Caco-2 (cell line): ENCODE measurements around the gene PRRC2A. TPM values are rescaled to one million over a fixed set of nuclear protein-coding genes. Genes with fewer than 3 reads are reported as not detected.

ENCODE experiments used
- BruUV-seq: library from RNA; stranded (reverse); fragments of 400-500 nt; replicated peaks from 2 replicates; lab custom pipeline; 2021; lab: Mats Ljungman, UMichigan
- CTCF ChIA-PET: fragments of 300-600 bp; sonication (Branson Sonifier 250); formaldehyde crosslinking; loops from one replicate; lab custom pipeline; 2022; ENCODE audit warnings: antibody characterized with exemption; lab: Charles Lee
- POLR2A ChIA-PET: fragments of 300-600 bp; sonication (Branson Sonifier 250); formaldehyde crosslinking; loops from one replicate; lab custom pipeline; 2022; ENCODE audit warnings: antibody characterized with exemption; lab: Charles Lee
- DNase-seq, 2 experiments: peaks; one replicate each; pipeline versions ENCODE4 v3.0.0 to v3.0.0-alpha.2; 2020 to 2022
- H3K27me3 ChIP-seq: replicated peaks from 2 replicates; pipeline ENCODE4 v1.6.0; 2011; ENCODE audit warnings: low read length; ENCODE audit not compliant: control insufficient read depth, insufficient read depth
- H3K36me3 ChIP-seq: 2 replicates; pipeline ENCODE4 v1.5.1; 2011; ENCODE audit warnings: low read length; ENCODE audit not compliant: control insufficient read depth, insufficient read depth
- H3K4me1 ChIP-seq: fragments of 250-450 bp; sonication (Bioruptor Pico); 2 replicates; pipeline ENCODE4 v1.5.1; 2020; ENCODE audit warnings: mild to moderate bottlenecking
- H3K4me3 ChIP-seq: 2 replicates; pipeline ENCODE4 v1.5.1; 2011; ENCODE audit warnings: low read depth, mild to moderate bottlenecking, control low read depth, low read length
- H3K9me3 ChIP-seq: fragments of 250-450 bp; sonication (Bioruptor Pico); 2 replicates; pipeline ENCODE4 v1.5.1; 2020; ENCODE audit warnings: mild to moderate bottlenecking, moderate library complexity
- H3K27ac Mint-ChIP-seq: one replicate; pipeline ENCODE4 v1.8.0; 2022; ENCODE audit warnings: mixed read lengths; ENCODE audit not compliant: unreplicated experiment
- H3K27me3 Mint-ChIP-seq: one replicate; pipeline ENCODE4 v1.8.0; 2022; ENCODE audit warnings: mixed read lengths; ENCODE audit not compliant: insufficient read depth, unreplicated experiment
- H3K36me3 Mint-ChIP-seq: one replicate; pipeline ENCODE4 v1.8.0; 2022; ENCODE audit warnings: mild to moderate bottlenecking, mixed read lengths; ENCODE audit not compliant: insufficient read depth, unreplicated experiment
- H3K4me1 Mint-ChIP-seq: one replicate; pipeline ENCODE4 v1.8.0; 2022; ENCODE audit warnings: low read depth, mixed read lengths; ENCODE audit not compliant: unreplicated experiment
- H3K4me3 Mint-ChIP-seq: one replicate; pipeline ENCODE4 v1.8.0; 2022; ENCODE audit warnings: mild to moderate bottlenecking, moderate library complexity, mixed read lengths; ENCODE audit not compliant: unreplicated experiment
- H3K9me3 Mint-ChIP-seq: one replicate; pipeline ENCODE4 v1.8.0; 2022; ENCODE audit warnings: mixed read lengths; ENCODE audit not compliant: unreplicated experiment
- intact Hi-C: fragments of 100-400 bp; cut with micrococcal nuclease; formaldehyde crosslinking; loops from one replicate; pipeline ENCODE4 v1.10.0; 2022; ENCODE audit not compliant: unreplicated experiment
- microRNA-seq: library from miRNA; unstranded; fragments of <30 nt; microRNA quantifications from one replicate; pipeline ENCODE4 v1.2.0, GENCODE V29; 2022
- total RNA-seq: library from RNA; stranded (reverse); gene quantifications from 2 replicates; pipeline ENCODE4 v1.2.3, GENCODE V29; 2022
- TF ChIP-seq, protein P1 (sequence below), 2 experiments: fragments of 200-600 bp in 1 of 2; IDR thresholded peaks; 1 replicate in 1 of 2; 2 replicates in 1 of 2; pipeline versions ENCODE4 v1.5.1 to v1.8.0; 2011 to 2022; ENCODE audit warnings: antibody characterized with exemption in 1 of 2, control low read depth in 1 of 2, inconsistent platforms in 1 of 2, low read depth in 1 of 2, low read length in 1 of 2, mild to moderate bottlenecking in 1 of 2, moderate library complexity in 1 of 2; ENCODE audit not compliant: insufficient read depth in 1 of 2, severe bottlenecking in 1 of 2, unreplicated experiment in 1 of 2

PRRC2A gene
- total RNA-seq, 1 experiment from 2014 or later, result 222 TPM

DNA sequence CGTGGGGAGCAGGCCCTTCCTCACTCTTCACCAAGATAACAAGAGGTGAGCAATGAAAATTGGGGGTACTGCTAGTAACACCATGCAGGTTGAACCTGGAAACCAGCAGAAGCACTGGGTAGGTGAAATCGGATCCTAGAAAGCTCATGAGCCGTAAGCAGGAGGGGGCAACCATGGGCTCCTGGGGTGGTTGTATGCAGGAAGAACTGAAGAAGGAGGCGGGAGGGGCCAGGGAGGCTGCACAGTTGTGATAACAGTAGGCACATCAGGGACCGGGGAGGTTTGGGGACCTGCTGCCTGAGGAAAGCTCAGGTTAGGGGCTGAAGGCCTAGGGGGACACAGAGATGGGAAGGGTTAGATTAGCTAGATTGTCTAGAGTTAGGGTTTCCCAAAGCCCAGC lies 66.0 kb downstream of the PRRC2A start:
- Histone ChIP-seq H3K4me3 (no peak overlapping the region), H3K27me3 (no peaks in the 10 kb centered on the region), H3K4me1 (peaks cover 48% of the 10 kb centered on the region), H3K36me3 (peaks cover 3% of the 10 kb centered on the region; the same call in 1 of the 2 replicates), H3K9me3 (no peaks in the 10 kb centered on the region)
- H3K9me3 Mint-ChIP-seq, result no peaks in the 10 kb centered on the region
- no peak overlapping the region for H3K4me3 Mint-ChIP-seq
- BruUV-seq, result no TSS peak
- no peak overlapping the region for H3K27ac Mint-ChIP-seq
- DNase-seq, result no peak
- intact Hi-C loops, result no loop called here
- H3K4me1 Mint-ChIP-seq, result peaks cover 28% of the 10 kb centered on the region
- TF ChIP-seq, protein P1, sequence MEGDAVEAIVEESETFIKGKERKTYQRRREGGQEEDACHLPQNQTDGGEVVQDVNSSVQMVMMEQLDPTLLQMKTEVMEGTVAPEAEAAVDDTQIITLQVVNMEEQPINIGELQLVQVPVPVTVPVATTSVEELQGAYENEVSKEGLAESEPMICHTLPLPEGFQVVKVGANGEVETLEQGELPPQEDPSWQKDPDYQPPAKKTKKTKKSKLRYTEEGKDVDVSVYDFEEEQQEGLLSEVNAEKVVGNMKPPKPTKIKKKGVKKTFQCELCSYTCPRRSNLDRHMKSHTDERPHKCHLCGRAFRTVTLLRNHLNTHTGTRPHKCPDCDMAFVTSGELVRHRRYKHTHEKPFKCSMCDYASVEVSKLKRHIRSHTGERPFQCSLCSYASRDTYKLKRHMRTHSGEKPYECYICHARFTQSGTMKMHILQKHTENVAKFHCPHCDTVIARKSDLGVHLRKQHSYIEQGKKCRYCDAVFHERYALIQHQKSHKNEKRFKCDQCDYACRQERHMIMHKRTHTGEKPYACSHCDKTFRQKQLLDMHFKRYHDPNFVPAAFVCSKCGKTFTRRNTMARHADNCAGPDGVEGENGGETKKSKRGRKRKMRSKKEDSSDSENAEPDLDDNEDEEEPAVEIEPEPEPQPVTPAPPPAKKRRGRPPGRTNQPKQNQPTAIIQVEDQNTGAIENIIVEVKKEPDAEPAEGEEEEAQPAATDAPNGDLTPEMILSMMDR (IDR thresholded peaks at IDR 0.05; ENCODE audit: insufficient read depth in 1 of 2, low read depth in 1 of 2, low read length in 1 of 2, severe bottlenecking in 1 of 2, unreplicated experiment in 1 of 2), result no peak
- ChIA-PET CTCF (no interaction called here), POLR2A (no interaction called here)
- H3K36me3 Mint-ChIP-seq, result peaks cover 49% of the 10 kb centered on the region
- H3K27me3 Mint-ChIP-seq, result no peaks in the 10 kb centered on the region

DNA sequence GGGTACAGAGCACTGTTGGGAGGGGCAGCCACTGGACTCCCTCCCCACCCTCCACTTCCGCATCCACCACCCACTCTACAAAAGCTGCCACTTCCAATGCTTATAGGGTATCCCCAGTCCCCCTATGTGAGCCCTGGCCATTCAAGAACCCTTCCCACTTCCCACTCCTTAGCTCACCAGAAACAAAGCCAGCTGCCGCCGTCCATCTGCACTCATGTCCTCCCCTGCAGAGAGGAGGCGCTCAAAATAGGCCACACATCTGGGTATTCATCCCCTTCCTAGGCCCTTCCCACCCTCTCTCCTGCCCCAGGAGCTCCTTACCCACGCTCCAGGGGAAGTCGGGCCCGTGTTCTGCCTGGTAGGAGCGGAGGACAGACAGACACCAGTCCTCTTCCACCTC lies 66.8 kb downstream of the PRRC2A start:
- ChIA-PET POLR2A (interaction anchor here (0.7 kb wide), 1 partner anchor 16 kb away, joined by 3 read pairs; the partner anchor contains the start of gene ABHD16A), CTCF (no interaction called here)
- Histone ChIP-seq H3K4me1 (peaks cover 46% of the 10 kb centered on the region), H3K36me3 (peaks cover 5% of the 10 kb centered on the region; the same call in 1 of the 2 replicates), H3K4me3 (no peak overlapping the region), H3K9me3 (no peaks in the 10 kb centered on the region), H3K27me3 (no peaks in the 10 kb centered on the region)
- no peak for DNase-seq
- Mint-ChIP-seq H3K9me3 (no peaks in the 10 kb centered on the region), H3K4me3 (no peak overlapping the region), H3K36me3 (peaks cover 49% of the 10 kb centered on the region), H3K27ac (no peak overlapping the region), H3K4me1 (peaks cover 30% of the 10 kb centered on the region), H3K27me3 (no peaks in the 10 kb centered on the region)
- intact Hi-C loops, result no loop called here
- no TSS peak for BruUV-seq
- TF ChIP-seq, protein P1 (IDR thresholded peaks at IDR 0.05; ENCODE audit: insufficient read depth in 1 of 2, low read depth in 1 of 2, low read length in 1 of 2, severe bottlenecking in 1 of 2, unreplicated experiment in 1 of 2), result no peak

Small RNA genes lying within 50 kb of the gene (microRNA-seq; reads per million reads assigned to microRNA genes)
- gene MIR6832, result 0.74 reads per million

Other genes starting within 250 kb of the PRRC2A start
- gene MICA, start 217.1 kb upstream of the PRRC2A start, total RNA-seq, result 12.6 and 13.1 TPM in 2 replicates
- 6.4 and 7.5 TPM in 2 replicates for gene MICB, start 122.6 kb upstream of the PRRC2A start, total RNA-seq
- gene MCCD1, start 91.8 kb upstream of the PRRC2A start, total RNA-seq, result not detected in 2 replicates
- gene DDX39B, start 78.7 kb upstream of the PRRC2A start, total RNA-seq, result 416 and 423 TPM in 2 replicates
- gene ATP6V1G2, start 74.1 kb upstream of the PRRC2A start, total RNA-seq, result 0.26 and 0.43 TPM in 2 replicates
- 14.7 and 17.4 TPM in 2 replicates for gene NFKBIL1, start 73.1 kb upstream of the PRRC2A start, total RNA-seq
- gene LTA, start 48.4 kb upstream of the PRRC2A start, total RNA-seq, result not detected in 2 replicates
- not detected in 2 replicates for gene TNF, start 45.1 kb upstream of the PRRC2A start, total RNA-seq
- not detected in 2 replicates for gene LTB, start 38.3 kb upstream of the PRRC2A start, total RNA-seq
- not detected in 2 replicates for gene LST1, start 34.4 kb upstream of the PRRC2A start, total RNA-seq
- not detected in 2 replicates for gene NCR3, start 27.7 kb upstream of the PRRC2A start, total RNA-seq
- 2.2 and 2.7 TPM in 2 replicates for gene AIF1, start 5.5 kb upstream of the PRRC2A start, total RNA-seq
- gene BAG6, start 31.9 kb downstream of the PRRC2A start, total RNA-seq, result 354 and 376 TPM in 2 replicates
- gene APOM, start 35.2 kb downstream of the PRRC2A start, total RNA-seq, result 14.8 and 15.8 TPM in 2 replicates
- gene C6orf47, start 40.1 kb downstream of the PRRC2A start, total RNA-seq, result 19.4 and 19.7 TPM in 2 replicates
- gene GPANK1, start 44.3 kb downstream of the PRRC2A start, total RNA-seq, result 20.3 TPM in 2 replicates
- gene CSNK2B, start 45.4 kb downstream of the PRRC2A start, total RNA-seq, result 219 and 221 TPM in 2 replicates
- 13.9 and 17.5 TPM in 2 replicates for gene LY6G5B, start 49.3 kb downstream of the PRRC2A start, total RNA-seq
- 2.0 and 2.9 TPM in 2 replicates for gene LY6G5C, start 60.4 kb downstream of the PRRC2A start, total RNA-seq
- 62.7 and 63.2 TPM in 2 replicates for gene ABHD16A, start 82.6 kb downstream of the PRRC2A start, total RNA-seq
- not detected in 2 replicates for gene LY6G6F, start 86.2 kb downstream of the PRRC2A start, total RNA-seq
- not detected in 2 replicates for gene LY6G6D, start 94.6 kb downstream of the PRRC2A start, total RNA-seq
- 0.88 and 1.3 TPM in 2 replicates for gene LY6G6C, start 101.0 kb downstream of the PRRC2A start, total RNA-seq
- gene MPIG6B, start 102.7 kb downstream of the PRRC2A start, total RNA-seq, result not detected in 2 replicates
- 82.4 and 91.6 TPM in 2 replicates for gene DDAH2, start 108.6 kb downstream of the PRRC2A start, total RNA-seq
- gene CLIC1, start 115.8 kb downstream of the PRRC2A start, total RNA-seq, result 374 and 420 TPM in 2 replicates
- 49.6 and 51.0 TPM in 2 replicates for gene MSH5, start 119.3 kb downstream of the PRRC2A start, total RNA-seq
- gene SAPCD1, start 141.9 kb downstream of the PRRC2A start, total RNA-seq, result 6.4 and 13.0 TPM in 2 replicates
- 0.61 and 1.5 TPM in 2 replicates for gene VWA7, start 156.6 kb downstream of the PRRC2A start, total RNA-seq
- gene VARS1, start 175.0 kb downstream of the PRRC2A start, total RNA-seq, result 132 and 135 TPM in 2 replicates
- gene LSM2, start 186.3 kb downstream of the PRRC2A start, total RNA-seq, result 56.3 and 61.2 TPM in 2 replicates
- gene HSPA1L, start 194.6 kb downstream of the PRRC2A start, total RNA-seq, result 0.86 and 1.6 TPM in 2 replicates
- 77.3 and 96.9 TPM in 2 replicates for gene HSPA1A, start 194.8 kb downstream of the PRRC2A start, total RNA-seq
- gene HSPA1B, start 207.0 kb downstream of the PRRC2A start, total RNA-seq, result 99.0 and 112 TPM in 2 replicates
- 173 and 176 TPM in 2 replicates for gene NEU1, start 242.1 kb downstream of the PRRC2A start, total RNA-seq